Measurements from ENCODE around the gene CYB561D1.
"Not testable (repeated sequence)": the region's sequence is repeated elsewhere in the genome, so short reads cannot be mapped to it uniquely, and the experiment has no call there.

The CYB561D1 gene

DNA sequence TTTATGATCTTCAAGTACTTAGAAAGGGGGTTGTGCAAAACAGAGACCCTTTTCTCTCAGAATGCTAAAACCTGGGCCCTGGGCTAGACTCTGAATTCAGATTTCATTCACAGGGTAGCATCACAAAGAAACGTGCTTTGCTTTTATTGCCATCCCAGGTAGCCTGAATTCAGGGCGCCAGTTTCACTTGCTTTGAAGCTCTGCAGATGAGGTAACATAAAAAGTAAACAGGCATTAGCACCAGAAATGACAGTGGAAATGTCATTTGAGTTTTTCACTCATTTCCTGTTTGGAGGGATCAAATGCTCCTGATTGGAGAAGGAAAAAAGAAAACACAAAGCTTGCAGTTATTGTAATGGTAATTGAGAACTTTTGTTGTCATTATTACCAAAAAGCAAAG, 25.0 kb upstream of the CYB561D1 start:
- Histone ChIP-seq H3K27ac (ENCODE audit: low read depth, low read length) (no peak overlapping the region), H3K4me1 (ENCODE audit: control insufficient read depth, insufficient read depth, low read length) (peaks cover 20% of the 10 kb centered on the region), H3K27me3 (ENCODE audit: control insufficient read depth, insufficient read depth, low read length) (peaks cover 65% of the 10 kb centered on the region), H3K9ac (ENCODE audit: low read length) (no peak overlapping the region), H3K36me3 (ENCODE audit: control insufficient read depth, insufficient read depth, low read length) (no peaks in the 10 kb centered on the region), H3K9me3 (ENCODE audit: control insufficient read depth, insufficient read depth, low read depth, low read length) (no peaks in the 10 kb centered on the region), H3K4me3 (ENCODE audit: low read depth, low read length) (no peak overlapping the region)

DNA sequence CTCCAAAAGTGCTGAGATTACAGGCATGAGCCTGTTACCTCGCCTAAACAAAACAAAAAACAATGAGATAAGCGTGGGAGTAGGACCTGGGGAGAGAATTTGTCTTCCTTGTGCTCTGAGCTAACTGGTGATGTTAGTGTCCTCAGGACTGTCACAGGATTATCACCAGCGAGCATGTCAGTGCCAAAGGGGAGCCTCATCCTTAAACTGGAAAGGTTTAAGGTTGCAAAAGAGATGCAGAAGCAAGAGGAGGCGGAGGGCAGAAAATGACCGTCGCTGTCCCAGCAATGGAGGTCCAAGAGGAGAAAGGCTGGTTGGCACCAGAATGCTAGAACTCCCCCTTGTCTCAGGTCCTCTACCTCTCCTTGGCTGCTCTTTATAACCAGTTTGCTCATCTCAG, 23.6 kb upstream of the CYB561D1 start:
- Histone ChIP-seq H3K9ac (ENCODE audit: low read length) (no peak overlapping the region), H3K4me1 (ENCODE audit: control insufficient read depth, insufficient read depth, low read length) (peaks cover 20% of the 10 kb centered on the region), H3K36me3 (ENCODE audit: control insufficient read depth, insufficient read depth, low read length) (no peaks in the 10 kb centered on the region), H3K27ac (ENCODE audit: low read depth, low read length) (no peak overlapping the region), H3K9me3 (ENCODE audit: control insufficient read depth, insufficient read depth, low read depth, low read length) (no peaks in the 10 kb centered on the region), H3K4me3 (ENCODE audit: low read depth, low read length) (no peak overlapping the region), H3K27me3 (ENCODE audit: control insufficient read depth, insufficient read depth, low read length) (peaks cover 59% of the 10 kb centered on the region)

DNA sequence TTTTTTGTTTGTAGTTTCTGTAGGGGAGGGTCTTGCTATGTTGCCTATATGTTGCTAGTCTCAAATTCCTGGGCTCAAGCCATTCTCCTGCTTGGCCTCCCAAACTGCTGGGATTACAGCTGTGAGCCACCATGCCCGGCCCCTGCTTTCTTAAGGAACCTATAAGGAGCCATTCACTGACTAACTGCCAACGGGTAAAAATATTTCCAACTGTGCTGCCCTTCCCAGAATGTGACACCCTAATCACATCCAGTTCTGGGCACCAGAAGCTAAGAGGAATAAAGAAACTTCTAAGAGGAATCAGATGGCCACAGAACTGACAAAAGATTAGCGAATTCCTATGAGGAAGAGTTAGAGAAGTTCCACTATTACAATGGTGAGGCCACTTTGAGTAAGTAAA, 21.1 kb upstream of the CYB561D1 start:
- Histone ChIP-seq H3K4me1 (ENCODE audit: control insufficient read depth, insufficient read depth, low read length) (peaks cover 14% of the 10 kb centered on the region), H3K27ac (ENCODE audit: low read depth, low read length) (no peak overlapping the region), H3K36me3 (ENCODE audit: control insufficient read depth, insufficient read depth, low read length) (no peaks in the 10 kb centered on the region), H3K27me3 (ENCODE audit: control insufficient read depth, insufficient read depth, low read length) (peaks cover 35% of the 10 kb centered on the region), H3K9me3 (ENCODE audit: control insufficient read depth, insufficient read depth, low read depth, low read length) (no peaks in the 10 kb centered on the region), H3K9ac (ENCODE audit: low read length) (no peak overlapping the region), H3K4me3 (ENCODE audit: low read depth, low read length) (no peak overlapping the region)

DNA sequence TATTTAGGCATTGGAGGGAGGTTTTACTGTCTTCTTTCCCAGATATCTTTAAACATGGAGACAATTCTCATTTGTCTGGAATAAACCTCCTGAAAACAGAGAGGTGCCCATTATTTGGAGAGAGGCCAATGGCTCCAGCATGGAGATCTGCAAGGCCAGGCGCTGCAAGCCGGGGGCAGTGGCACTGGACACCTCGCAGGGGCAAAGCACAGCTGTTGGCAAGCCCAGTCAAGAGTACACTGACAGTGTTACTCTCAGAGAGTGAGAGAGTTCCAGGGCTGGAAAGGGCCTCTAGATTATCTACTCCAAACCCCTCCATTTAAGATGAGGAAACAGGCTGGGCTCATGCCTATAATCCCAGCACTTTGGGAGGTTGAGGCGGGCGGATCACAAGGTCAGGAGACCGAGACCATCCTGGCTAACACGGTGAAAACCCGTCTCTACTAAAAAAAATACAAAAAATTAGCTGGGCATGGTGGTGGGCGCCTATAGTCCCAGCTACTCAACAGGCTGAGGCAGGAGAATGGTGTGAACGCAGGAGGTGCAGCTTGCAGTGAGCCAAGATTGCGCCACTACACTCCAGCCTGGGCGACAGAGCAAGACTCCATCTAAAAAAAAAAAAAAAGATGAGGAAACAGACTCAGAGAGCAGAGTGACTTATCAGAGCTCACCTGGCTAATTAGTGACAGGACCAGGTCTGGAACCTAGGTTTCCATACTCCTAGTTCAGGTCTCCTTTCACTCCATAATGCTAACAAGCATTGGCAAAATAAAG, 20.4 kb upstream of the CYB561D1 start:
- H3K9ac ChIP-seq (ENCODE audit: low read length); H3K9me3 ChIP-seq (ENCODE audit: control insufficient read depth, insufficient read depth, low read depth, low read length); H3K4me1 ChIP-seq (ENCODE audit: control insufficient read depth, insufficient read depth, low read length); H3K4me3 ChIP-seq (ENCODE audit: low read depth, low read length); H3K27ac ChIP-seq (ENCODE audit: low read depth, low read length); H3K36me3 ChIP-seq (ENCODE audit: control insufficient read depth, insufficient read depth, low read length): not testable (repeated sequence)
- H3K27me3 ChIP-seq (ENCODE audit: control insufficient read depth, insufficient read depth, low read length), result peaks cover 30% of the 10 kb centered on the region

DNA sequence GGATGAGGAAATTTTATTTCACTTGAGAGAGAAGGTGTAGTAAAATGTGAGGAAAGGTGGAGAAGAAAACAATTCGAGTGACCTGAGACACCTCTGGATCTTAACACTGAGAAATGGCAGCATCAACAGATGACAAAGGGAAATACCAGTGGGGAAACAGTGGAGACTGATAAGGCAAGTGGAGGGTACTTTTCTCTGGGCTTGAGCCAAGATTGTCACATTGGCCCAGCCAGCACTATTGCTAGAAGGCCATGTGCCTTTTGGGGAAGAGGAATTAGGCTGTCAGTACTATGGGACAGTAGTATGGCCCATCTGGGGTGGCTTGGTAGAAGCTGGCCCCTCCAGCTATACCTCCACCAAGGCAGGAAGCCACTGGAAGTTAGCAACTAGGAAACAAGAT, 19.2 kb upstream of the CYB561D1 start:
- H3K4me3 ChIP-seq (ENCODE audit: low read depth, low read length), result no peak overlapping the region
- no peaks in the 10 kb centered on the region for H3K36me3 ChIP-seq (ENCODE audit: control insufficient read depth, insufficient read depth, low read length)
- no peaks in the 10 kb centered on the region for H3K9me3 ChIP-seq (ENCODE audit: control insufficient read depth, insufficient read depth, low read depth, low read length)
- no peaks in the 10 kb centered on the region for H3K4me1 ChIP-seq (ENCODE audit: control insufficient read depth, insufficient read depth, low read length)
- H3K27ac ChIP-seq (ENCODE audit: low read depth, low read length), result no peak overlapping the region
- H3K27me3 ChIP-seq (ENCODE audit: control insufficient read depth, insufficient read depth, low read length), result peaks cover 24% of the 10 kb centered on the region
- H3K9ac ChIP-seq (ENCODE audit: low read length), result no peak overlapping the region

DNA sequence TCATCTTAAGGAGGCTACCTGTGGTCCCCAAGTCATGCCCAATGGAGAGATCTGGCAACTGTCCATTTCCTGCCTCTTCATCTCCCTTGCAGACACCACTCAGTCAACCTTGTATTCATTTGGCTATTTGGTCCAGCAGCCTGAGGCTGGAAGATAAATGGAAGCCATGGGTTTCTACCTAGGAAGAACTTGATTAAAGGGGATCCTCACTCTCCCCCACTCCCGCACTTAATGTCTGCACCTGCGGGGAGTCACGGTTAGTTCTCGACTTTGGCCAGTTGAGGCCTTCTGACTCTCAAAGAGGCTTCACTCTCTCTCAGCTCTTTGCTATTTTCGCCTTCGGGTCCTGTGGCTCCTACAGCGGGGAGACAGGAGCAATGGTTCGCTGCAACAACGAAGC, 18.6 kb upstream of the CYB561D1 start:
- Histone ChIP-seq H3K4me1 (ENCODE audit: control insufficient read depth, insufficient read depth, low read length) (no peaks in the 10 kb centered on the region), H3K27ac (ENCODE audit: low read depth, low read length) (no peak overlapping the region), H3K9me3 (ENCODE audit: control insufficient read depth, insufficient read depth, low read depth, low read length) (no peaks in the 10 kb centered on the region), H3K36me3 (ENCODE audit: control insufficient read depth, insufficient read depth, low read length) (no peaks in the 10 kb centered on the region), H3K9ac (ENCODE audit: low read length) (no peak overlapping the region), H3K4me3 (ENCODE audit: low read depth, low read length) (no peak overlapping the region), H3K27me3 (ENCODE audit: control insufficient read depth, insufficient read depth, low read length) (peaks cover 24% of the 10 kb centered on the region)

DNA sequence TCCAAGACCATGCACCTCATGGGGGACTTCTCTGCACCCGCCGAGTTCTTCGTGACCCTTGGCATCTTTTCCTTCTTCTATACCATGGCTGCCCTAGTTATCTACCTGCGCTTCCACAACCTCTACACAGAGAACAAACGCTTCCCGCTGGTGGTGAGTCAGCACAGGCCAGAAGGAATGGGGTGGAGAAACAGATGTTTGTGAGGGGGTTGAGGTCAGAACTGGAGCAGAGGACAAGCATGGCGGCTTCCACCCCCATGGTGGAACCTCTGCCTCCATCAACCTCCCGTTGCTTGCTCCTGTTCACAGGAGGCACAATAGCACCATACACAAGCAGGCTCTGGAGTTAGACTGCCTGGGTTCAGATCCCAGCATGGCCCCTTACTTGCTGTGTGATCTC, 17.1 kb upstream of the CYB561D1 start:
- Histone ChIP-seq H3K4me1 (ENCODE audit: control insufficient read depth, insufficient read depth, low read length) (no peaks in the 10 kb centered on the region), H3K27me3 (ENCODE audit: control insufficient read depth, insufficient read depth, low read length) (peaks cover 20% of the 10 kb centered on the region; the same call in 1 of the 2 replicates), H3K9ac (ENCODE audit: low read length) (no peak overlapping the region), H3K36me3 (ENCODE audit: control insufficient read depth, insufficient read depth, low read length) (no peaks in the 10 kb centered on the region), H3K4me3 (ENCODE audit: low read depth, low read length) (no peak overlapping the region), H3K27ac (ENCODE audit: low read depth, low read length) (no peak overlapping the region), H3K9me3 (ENCODE audit: control insufficient read depth, insufficient read depth, low read depth, low read length) (no peaks in the 10 kb centered on the region)

DNA sequence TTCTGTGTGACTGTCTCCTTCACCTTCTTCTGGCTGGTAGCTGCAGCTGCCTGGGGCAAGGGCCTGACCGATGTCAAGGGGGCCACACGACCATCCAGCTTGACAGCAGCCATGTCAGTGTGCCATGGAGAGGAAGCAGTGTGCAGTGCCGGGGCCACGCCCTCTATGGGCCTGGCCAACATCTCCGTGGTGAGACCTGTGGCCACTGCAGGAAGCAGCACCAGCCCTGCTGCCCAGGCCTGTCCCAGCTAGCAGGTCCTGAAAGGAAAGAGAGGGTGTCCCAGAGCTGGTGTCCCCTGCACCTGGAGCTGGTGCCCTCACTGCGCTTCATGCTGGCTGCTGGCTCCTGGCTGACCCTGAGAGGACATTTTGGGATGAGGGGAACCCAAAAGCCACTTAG, 16.1 kb upstream of the CYB561D1 start:
- H3K36me3 ChIP-seq (ENCODE audit: control insufficient read depth, insufficient read depth, low read length), result no peaks in the 10 kb centered on the region
- H3K9me3 ChIP-seq (ENCODE audit: control insufficient read depth, insufficient read depth, low read depth, low read length), result no peaks in the 10 kb centered on the region
- no peak overlapping the region for H3K4me3 ChIP-seq (ENCODE audit: low read depth, low read length)
- no peak overlapping the region for H3K27ac ChIP-seq (ENCODE audit: low read depth, low read length)
- peaks cover 27% of the 10 kb centered on the region; the same call in 1 of the 2 replicates for H3K27me3 ChIP-seq (ENCODE audit: control insufficient read depth, insufficient read depth, low read length)
- H3K4me1 ChIP-seq (ENCODE audit: control insufficient read depth, insufficient read depth, low read length), result peaks cover under 1% of the 10 kb centered on the region; the same call in 1 of the 2 replicates
- H3K9ac ChIP-seq (ENCODE audit: low read length), result no peak overlapping the region

DNA sequence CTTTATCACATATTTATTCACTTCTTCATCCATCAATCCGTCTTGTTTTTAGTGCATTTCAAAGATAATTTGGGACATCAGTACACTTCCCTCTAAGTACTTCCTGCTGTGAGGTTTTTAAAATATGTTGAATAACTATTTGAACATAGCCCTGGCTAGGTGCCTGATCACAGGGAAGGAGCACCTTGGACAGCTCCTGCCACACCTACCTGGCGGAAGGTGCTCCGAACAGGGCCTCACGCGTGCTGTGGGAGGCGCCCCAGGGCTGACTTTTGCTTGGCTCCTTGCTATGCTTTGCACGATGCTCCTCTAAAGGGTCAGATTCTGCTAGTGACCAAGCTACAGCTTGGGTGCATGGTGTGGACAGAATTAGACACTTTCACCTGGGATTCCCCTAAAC, 15.1 kb upstream of the CYB561D1 start:
- Histone ChIP-seq H3K27me3 (ENCODE audit: control insufficient read depth, insufficient read depth, low read length) (peaks cover 30% of the 10 kb centered on the region; the same call in 1 of the 2 replicates), H3K4me1 (ENCODE audit: control insufficient read depth, insufficient read depth, low read length) (peaks cover 5% of the 10 kb centered on the region), H3K36me3 (ENCODE audit: control insufficient read depth, insufficient read depth, low read length) (no peaks in the 10 kb centered on the region), H3K9ac (ENCODE audit: low read length) (no peak overlapping the region), H3K4me3 (ENCODE audit: low read depth, low read length) (no peak overlapping the region), H3K27ac (ENCODE audit: low read depth, low read length) (no peak overlapping the region), H3K9me3 (ENCODE audit: control insufficient read depth, insufficient read depth, low read depth, low read length) (no peaks in the 10 kb centered on the region)

DNA sequence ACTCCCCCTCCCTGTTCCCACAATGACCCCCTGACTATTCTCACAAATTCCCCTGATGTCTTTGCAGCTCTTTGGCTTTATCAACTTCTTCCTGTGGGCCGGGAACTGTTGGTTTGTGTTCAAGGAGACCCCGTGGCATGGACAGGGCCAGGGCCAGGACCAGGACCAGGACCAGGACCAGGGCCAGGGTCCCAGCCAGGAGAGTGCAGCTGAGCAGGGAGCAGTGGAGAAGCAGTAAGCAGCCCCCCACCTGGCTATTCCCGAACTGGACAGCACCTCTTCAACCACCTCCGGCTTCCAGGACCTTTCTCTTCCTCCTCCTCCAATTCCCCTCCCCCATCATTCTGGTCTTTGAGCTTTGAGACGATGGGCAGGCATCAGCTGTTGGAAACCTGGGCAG, 14.6 kb upstream of the CYB561D1 start:
- Histone ChIP-seq H3K27ac (ENCODE audit: low read depth, low read length) (no peak overlapping the region), H3K27me3 (ENCODE audit: control insufficient read depth, insufficient read depth, low read length) (peaks cover 27% of the 10 kb centered on the region; the same call in 1 of the 2 replicates), H3K9me3 (ENCODE audit: control insufficient read depth, insufficient read depth, low read depth, low read length) (no peaks in the 10 kb centered on the region), H3K4me1 (ENCODE audit: control insufficient read depth, insufficient read depth, low read length) (peaks cover 5% of the 10 kb centered on the region), H3K36me3 (ENCODE audit: control insufficient read depth, insufficient read depth, low read length) (no peaks in the 10 kb centered on the region), H3K4me3 (ENCODE audit: low read depth, low read length) (no peak overlapping the region), H3K9ac (ENCODE audit: low read length) (no peak overlapping the region)

DNA sequence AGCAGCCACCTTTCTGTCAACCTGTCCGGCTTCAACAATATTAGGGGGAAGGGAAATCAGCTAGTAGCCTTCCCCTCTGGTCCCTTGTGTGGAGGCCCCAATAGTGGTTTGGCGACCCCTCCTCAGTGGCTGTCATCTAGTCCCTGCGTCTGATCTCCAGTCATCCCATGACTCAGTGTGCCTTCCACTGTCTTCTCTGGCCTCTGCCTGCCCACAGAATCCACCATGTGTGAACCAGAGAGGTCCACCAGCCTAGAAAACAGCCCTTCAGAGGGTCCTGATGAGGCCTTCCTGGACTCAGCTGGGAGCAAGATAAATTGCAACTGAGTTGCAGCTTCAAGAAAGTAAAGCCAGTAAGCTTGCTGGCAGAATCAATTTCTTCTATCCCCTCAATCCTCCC, 14.0 kb upstream of the CYB561D1 start:
- no peak overlapping the region for H3K27ac ChIP-seq (ENCODE audit: low read depth, low read length)
- H3K9ac ChIP-seq (ENCODE audit: low read length), result no peak overlapping the region
- H3K9me3 ChIP-seq (ENCODE audit: control insufficient read depth, insufficient read depth, low read depth, low read length), result no peaks in the 10 kb centered on the region
- peaks cover 22% of the 10 kb centered on the region; the same call in 1 of the 2 replicates for H3K27me3 ChIP-seq (ENCODE audit: control insufficient read depth, insufficient read depth, low read length)
- H3K4me3 ChIP-seq (ENCODE audit: low read depth, low read length), result no peak overlapping the region
- peaks cover 5% of the 10 kb centered on the region for H3K4me1 ChIP-seq (ENCODE audit: control insufficient read depth, insufficient read depth, low read length)
- no peaks in the 10 kb centered on the region for H3K36me3 ChIP-seq (ENCODE audit: control insufficient read depth, insufficient read depth, low read length)

Data from HUES6 (cell line).